HepG2 (cell line): ENCODE measurements around the gene FNDC3B. TPM values are rescaled to one million over a fixed set of nuclear protein-coding genes. Genes with fewer than 3 reads are reported as not detected.

Source experiments
- EP300 ChIP-seq, 3 experiments: sonication (generic) in 1 of 3; formaldehyde crosslinking in 1 of 3; IDR thresholded peaks; 2 replicates each; pipeline versions ENCODE4 v1.5.1 to v1.6.1; 2011 to 2020; ENCODE audit warnings: low read depth in 2 of 3, low read length in 2 of 3, borderline replicate concordance in 1 of 3, improper control_type of control experiment in 1 of 3, mild to moderate bottlenecking in 1 of 3, missing genetic modification reagents in 1 of 3, moderate library complexity in 1 of 3
- MTA1 ChIP-seq: sonication (generic); formaldehyde crosslinking; IDR thresholded peaks from 2 replicates; pipeline ENCODE4 v1.4.0; 2020; ENCODE audit warnings: missing genetic modification reagents, mild to moderate bottlenecking, borderline replicate concordance
- NCOA1 ChIP-seq: sonication (generic); formaldehyde crosslinking; IDR thresholded peaks from 2 replicates; pipeline ENCODE4 v1.9.0; 2021; ENCODE audit warnings: missing genetic modification reagents
- SOX5 ChIP-seq: IDR thresholded peaks from 2 replicates; pipeline ENCODE4 v1.6.1; 2016; ENCODE audit warnings: borderline replicate concordance
- SSRP1 ChIP-seq: IDR thresholded peaks from 2 replicates; pipeline ENCODE4 v1.6.1; 2016; ENCODE audit warnings: control low read depth
- YY1 ChIP-seq: IDR thresholded peaks from 2 replicates; pipeline ENCODE4 v1.6.1; 2011; ENCODE audit warnings: low read length, low read depth, moderate library complexity, mild to moderate bottlenecking; ENCODE audit not compliant: insufficient read depth, insufficient replicate concordance
- ZFP36L1 ChIP-seq: sonication (generic); formaldehyde crosslinking; IDR thresholded peaks from 2 replicates; pipeline ENCODE4 v1.8.0; 2022; ENCODE audit warnings: mild to moderate bottlenecking, missing genetic modification reagents, moderate library complexity
- ZNF337 ChIP-seq: sonication (generic); formaldehyde crosslinking; IDR thresholded peaks from 2 replicates; pipeline ENCODE4 v1.5.1; 2020; ENCODE audit warnings: missing genetic modification reagents, low read depth, mild to moderate bottlenecking, borderline replicate concordance
- ZNF496 ChIP-seq: sonication (generic); formaldehyde crosslinking; IDR thresholded peaks from 2 replicates; pipeline ENCODE4 v1.8.1; 2023; ENCODE audit warnings: mild to moderate bottlenecking, moderate library complexity, missing genetic modification reagents; ENCODE audit not compliant: insufficient replicate concordance
- ZNF713 ChIP-seq: sonication (generic); formaldehyde crosslinking; IDR thresholded peaks from 2 replicates; pipeline ENCODE4 v1.4.0; 2020; ENCODE audit warnings: mild to moderate bottlenecking, missing genetic modification reagents
- polyA plus RNA-seq, 8 experiments: library from polyadenylated mRNA; depleted of rRNA in 3 of 8; stranded (reverse) in 7 of 8; unstranded in 1 of 8; fragments of >200 nt; fragmentation: Illumina TruSeq in 4 of 8; extraction: Trizol in 4 of 8; gene quantifications; 2 replicates each; pipeline versions ENCODE4 v1.2.1 to v1.2.3, GENCODE V29; 2011 to 2016; ENCODE audit warnings: low read depth in 4 of 8, missing spikeins in 1 of 8, mixed read lengths in 1 of 8; ENCODE audit not compliant: insufficient read depth in 1 of 8
- total RNA-seq, 5 experiments: library from RNA; depleted of rRNA; stranded (reverse); fragments of >200 nt; fragmentation: Illumina TruSeq; extraction: Trizol; gene quantifications; 2 replicates each; pipeline ENCODE4 v1.2.3, GENCODE V29; 2016; ENCODE audit warnings: low read depth in 1 of 5
- TF ChIP-seq, protein P1 (sequence below): sonication (generic); formaldehyde crosslinking; IDR thresholded peaks from 2 replicates; pipeline ENCODE4 v1.4.0; 2020; ENCODE audit warnings: missing genetic modification reagents
- TF ChIP-seq, protein P2 (sequence below): sonication (generic); formaldehyde crosslinking; IDR thresholded peaks from 2 replicates; pipeline ENCODE4 v1.4.0; 2020; ENCODE audit warnings: missing genetic modification reagents
- TF ChIP-seq, protein P3 (sequence below): sonication (generic); formaldehyde crosslinking; IDR thresholded peaks from 2 replicates; pipeline ENCODE4 v1.5.0; 2020; ENCODE audit warnings: mild to moderate bottlenecking, missing genetic modification reagents
- TF ChIP-seq, protein P4 (sequence below): sonication (generic); formaldehyde crosslinking; IDR thresholded peaks from 2 replicates; pipeline ENCODE4 v1.4.0; 2020; ENCODE audit warnings: missing genetic modification reagents

FNDC3B gene
- total and polyA plus RNA-seq, 2 of the 13 experiments (the other 11 are each of a cell fraction or from before 2014, with no cell fraction given) = 74.8 to 103 TPM

DNA sequence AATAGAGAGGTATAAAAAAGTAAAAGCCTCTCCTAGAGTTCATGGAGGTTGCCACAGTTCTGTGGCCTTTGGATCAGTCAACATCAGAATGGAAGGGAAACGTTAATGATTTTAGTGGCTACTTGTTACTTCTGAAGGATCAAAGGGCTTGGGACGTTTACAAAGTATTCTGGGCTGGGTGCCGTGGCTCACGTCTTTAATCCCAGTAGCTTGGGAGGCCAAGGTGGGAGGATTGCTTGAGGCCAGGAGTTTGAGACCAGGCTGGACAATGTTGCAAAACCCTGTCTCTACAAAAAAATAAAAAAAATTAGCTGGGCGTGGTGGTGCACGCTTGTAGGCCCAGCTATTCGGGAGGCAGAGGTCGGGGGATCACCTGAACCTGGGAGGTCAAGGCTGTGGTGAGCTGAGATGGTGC is 44.6 kb downstream of the FNDC3B start (continued):
- TF ChIP-seq, protein P1, sequence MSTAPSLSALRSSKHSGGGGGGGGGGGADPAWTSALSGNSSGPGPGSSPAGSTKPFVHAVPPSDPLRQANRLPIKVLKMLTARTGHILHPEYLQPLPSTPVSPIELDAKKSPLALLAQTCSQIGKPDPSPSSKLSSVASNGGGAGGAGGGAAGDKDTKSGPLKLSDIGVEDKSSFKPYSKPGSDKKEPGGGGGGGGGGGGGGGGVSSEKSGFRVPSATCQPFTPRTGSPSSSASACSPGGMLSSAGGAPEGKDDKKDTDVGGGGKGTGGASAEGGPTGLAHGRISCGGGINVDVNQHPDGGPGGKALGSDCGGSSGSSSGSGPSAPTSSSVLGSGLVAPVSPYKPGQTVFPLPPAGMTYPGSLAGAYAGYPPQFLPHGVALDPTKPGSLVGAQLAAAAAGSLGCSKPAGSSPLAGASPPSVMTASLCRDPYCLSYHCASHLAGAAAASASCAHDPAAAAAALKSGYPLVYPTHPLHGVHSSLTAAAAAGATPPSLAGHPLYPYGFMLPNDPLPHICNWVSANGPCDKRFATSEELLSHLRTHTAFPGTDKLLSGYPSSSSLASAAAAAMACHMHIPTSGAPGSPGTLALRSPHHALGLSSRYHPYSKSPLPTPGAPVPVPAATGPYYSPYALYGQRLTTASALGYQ (CRISPR knock-in tag) = no peak; the same call in 1 of the 2 replicates
- TF ChIP-seq ZNF713 (CRISPR knock-in tag) (no peak), NCOA1 (CRISPR knock-in tag) (no peak), EP300 (IDR thresholded peaks at IDR 0.05; ENCODE audit: low read depth in 2 of 2, low read length in 2 of 2) (peak in 1 of 2 experiments; percentile 92; a peak in 2 of 4 replicates), EP300 (CRISPR knock-in tag; IDR thresholded peaks at IDR 0.05; ENCODE audit: borderline replicate concordance) (peak; percentile 58; the same call in 1 of the 2 replicates), YY1 (no peak), ZNF337 (CRISPR knock-in tag) (no peak), ZFP36L1 (CRISPR knock-in tag) (peak; percentile 76; the same call in 1 of the 2 replicates), SSRP1 (CRISPR knock-in tag) (no peak), SOX5 (CRISPR knock-in tag) (peak; percentile 77), MTA1 (no peak), ZNF496 (no peak)
- TF ChIP-seq, protein P2, sequence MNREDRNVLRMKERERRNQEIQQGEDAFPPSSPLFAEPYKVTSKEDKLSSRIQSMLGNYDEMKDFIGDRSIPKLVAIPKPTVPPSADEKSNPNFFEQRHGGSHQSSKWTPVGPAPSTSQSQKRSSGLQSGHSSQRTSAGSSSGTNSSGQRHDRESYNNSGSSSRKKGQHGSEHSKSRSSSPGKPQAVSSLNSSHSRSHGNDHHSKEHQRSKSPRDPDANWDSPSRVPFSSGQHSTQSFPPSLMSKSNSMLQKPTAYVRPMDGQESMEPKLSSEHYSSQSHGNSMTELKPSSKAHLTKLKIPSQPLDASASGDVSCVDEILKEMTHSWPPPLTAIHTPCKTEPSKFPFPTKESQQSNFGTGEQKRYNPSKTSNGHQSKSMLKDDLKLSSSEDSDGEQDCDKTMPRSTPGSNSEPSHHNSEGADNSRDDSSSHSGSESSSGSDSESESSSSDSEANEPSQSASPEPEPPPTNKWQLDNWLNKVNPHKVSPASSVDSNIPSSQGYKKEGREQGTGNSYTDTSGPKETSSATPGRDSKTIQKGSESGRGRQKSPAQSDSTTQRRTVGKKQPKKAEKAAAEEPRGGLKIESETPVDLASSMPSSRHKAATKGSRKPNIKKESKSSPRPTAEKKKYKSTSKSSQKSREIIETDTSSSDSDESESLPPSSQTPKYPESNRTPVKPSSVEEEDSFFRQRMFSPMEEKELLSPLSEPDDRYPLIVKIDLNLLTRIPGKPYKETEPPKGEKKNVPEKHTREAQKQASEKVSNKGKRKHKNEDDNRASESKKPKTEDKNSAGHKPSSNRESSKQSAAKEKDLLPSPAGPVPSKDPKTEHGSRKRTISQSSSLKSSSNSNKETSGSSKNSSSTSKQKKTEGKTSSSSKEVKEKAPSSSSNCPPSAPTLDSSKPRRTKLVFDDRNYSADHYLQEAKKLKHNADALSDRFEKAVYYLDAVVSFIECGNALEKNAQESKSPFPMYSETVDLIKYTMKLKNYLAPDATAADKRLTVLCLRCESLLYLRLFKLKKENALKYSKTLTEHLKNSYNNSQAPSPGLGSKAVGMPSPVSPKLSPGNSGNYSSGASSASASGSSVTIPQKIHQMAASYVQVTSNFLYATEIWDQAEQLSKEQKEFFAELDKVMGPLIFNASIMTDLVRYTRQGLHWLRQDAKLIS (CRISPR knock-in tag) = no peak
- TF ChIP-seq, protein P3, sequence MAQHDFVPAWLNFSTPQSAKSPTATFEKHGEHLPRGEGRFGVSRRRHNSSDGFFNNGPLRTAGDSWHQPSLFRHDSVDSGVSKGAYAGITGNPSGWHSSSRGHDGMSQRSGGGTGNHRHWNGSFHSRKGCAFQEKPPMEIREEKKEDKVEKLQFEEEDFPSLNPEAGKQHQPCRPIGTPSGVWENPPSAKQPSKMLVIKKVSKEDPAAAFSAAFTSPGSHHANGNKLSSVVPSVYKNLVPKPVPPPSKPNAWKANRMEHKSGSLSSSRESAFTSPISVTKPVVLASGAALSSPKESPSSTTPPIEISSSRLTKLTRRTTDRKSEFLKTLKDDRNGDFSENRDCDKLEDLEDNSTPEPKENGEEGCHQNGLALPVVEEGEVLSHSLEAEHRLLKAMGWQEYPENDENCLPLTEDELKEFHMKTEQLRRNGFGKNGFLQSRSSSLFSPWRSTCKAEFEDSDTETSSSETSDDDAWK (CRISPR knock-in tag) = no peak
- TF ChIP-seq, protein P4, sequence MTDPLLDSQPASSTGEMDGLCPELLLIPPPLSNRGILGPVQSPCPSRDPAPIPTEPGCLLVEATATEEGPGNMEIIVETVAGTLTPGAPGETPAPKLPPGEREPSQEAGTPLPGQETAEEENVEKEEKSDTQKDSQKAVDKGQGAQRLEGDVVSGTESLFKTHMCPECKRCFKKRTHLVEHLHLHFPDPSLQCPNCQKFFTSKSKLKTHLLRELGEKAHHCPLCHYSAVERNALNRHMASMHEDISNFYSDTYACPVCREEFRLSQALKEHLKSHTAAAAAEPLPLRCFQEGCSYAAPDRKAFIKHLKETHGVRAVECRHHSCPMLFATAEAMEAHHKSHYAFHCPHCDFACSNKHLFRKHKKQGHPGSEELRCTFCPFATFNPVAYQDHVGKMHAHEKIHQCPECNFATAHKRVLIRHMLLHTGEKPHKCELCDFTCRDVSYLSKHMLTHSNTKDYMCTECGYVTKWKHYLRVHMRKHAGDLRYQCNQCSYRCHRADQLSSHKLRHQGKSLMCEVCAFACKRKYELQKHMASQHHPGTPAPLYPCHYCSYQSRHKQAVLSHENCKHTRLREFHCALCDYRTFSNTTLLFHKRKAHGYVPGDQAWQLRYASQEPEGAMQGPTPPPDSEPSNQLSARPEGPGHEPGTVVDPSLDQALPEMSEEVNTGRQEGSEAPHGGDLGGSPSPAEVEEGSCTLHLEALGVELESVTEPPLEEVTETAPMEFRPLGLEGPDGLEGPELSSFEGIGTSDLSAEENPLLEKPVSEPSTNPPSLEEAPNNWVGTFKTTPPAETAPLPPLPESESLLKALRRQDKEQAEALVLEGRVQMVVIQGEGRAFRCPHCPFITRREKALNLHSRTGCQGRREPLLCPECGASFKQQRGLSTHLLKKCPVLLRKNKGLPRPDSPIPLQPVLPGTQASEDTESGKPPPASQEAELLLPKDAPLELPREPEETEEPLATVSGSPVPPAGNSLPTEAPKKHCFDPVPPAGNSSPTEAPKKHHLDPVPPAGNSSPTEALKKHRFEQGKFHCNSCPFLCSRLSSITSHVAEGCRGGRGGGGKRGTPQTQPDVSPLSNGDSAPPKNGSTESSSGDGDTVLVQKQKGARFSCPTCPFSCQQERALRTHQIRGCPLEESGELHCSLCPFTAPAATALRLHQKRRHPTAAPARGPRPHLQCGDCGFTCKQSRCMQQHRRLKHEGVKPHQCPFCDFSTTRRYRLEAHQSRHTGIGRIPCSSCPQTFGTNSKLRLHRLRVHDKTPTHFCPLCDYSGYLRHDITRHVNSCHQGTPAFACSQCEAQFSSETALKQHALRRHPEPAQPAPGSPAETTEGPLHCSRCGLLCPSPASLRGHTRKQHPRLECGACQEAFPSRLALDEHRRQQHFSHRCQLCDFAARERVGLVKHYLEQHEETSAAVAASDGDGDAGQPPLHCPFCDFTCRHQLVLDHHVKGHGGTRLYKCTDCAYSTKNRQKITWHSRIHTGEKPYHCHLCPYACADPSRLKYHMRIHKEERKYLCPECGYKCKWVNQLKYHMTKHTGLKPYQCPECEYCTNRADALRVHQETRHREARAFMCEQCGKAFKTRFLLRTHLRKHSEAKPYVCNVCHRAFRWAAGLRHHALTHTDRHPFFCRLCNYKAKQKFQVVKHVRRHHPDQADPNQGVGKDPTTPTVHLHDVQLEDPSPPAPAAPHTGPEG = no peak
